HT1080 (cell line): Measurements from ENCODE around the gene C5orf22. TPM values are rescaled to one million over a fixed set of nuclear protein-coding genes. Genes with fewer than 3 reads are reported as not detected.
"Not testable (repeated sequence)": the region's sequence is repeated elsewhere in the genome, so short reads cannot be mapped to it uniquely, and the experiment has no call there.

ENCODE experiments used
- DNase-seq: peaks from one replicate; pipeline ENCODE4 v3.0.0-alpha.2; 2015; ENCODE audit warnings: low read depth
- small RNA-seq: library from RNA; depleted of rRNA; stranded (forward); fragments of <200 nt; gene quantifications from one replicate; pipeline ENCODE3, GENCODE V24; 2014
- total RNA-seq: library from RNA; depleted of rRNA; stranded (reverse); fragments of >200 nt; shearing (Covaris generic); gene quantifications from 2 replicates; pipeline ENCODE4 v1.2.3, GENCODE V29; 2014; rRNA removed

Gene C5orf22
- total RNA-seq, 1 experiment from 2014 or later, result 17.7 TPM

DNA sequence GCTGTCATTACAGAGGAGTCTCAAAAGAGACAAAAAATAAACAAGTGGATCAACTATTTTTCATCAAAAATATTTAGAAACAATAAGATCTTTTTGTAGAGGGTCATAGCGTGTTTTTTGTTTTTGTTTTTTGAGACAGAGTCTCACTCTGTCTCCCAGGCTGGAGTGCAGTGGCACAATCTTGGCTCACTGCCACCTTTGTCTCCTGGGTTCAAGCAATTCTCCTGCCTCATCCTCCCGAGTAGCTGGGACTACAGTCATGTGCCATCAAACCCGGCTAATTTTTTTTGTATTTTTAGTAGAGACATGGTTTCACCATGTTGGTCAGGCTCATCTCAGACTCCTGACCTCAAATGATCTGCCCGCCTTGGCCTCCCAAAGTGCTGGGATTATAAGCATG, 70.2 kb downstream of the C5orf22 start:
- DNase-seq, result not testable (repeated sequence)

DNA sequence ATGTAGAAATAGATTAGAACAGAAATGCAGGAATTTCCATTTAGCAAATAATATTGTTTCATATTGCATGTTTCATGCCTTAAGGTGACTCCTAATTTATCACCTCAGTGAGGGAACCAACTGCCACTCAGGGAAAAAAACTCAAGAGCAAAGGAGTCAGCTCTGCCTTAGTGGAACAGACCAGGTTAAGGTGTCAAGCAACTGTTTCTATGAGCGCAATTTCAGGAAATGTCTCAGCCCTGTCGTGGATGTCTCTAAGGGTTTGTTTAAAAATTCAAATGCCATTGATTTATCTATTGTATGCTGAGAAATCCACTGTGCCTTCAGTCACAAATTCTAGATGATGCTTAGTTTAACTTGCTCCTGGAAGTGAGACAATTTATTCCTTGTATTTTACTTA, 72.1 kb downstream of the C5orf22 start:
- DNase-seq, result no peak

DNA sequence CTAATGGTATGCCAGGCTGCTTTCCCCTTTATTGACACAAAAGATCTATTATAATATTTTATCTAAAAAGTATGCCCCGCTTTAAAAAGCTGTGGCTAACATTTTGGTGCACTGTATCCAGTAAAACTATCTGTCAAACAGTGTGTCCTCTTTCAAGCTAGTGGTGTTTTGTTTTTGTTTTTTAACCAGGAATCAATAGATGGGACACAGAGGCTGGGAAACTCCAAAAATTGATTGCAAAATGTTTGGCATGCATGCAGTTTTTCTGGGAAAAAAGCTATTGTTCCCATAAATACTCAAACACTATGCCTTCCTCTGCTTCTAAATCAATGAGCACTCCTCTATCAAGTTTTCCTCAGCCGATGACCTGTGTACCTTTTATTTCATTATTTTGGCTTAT, 72.5 kb downstream of the C5orf22 start:
- no peak for DNase-seq

Small RNAs within 50 kb of the gene (small RNA-seq; reads per million reads assigned to genes)
- gene RF00019 (not detected), gene RNU6-363P (not detected)

Other genes with a start within 250 kb of the C5orf22 start
- 72.2 and 88.3 TPM in 2 replicates for gene DROSHA, start 208 bp upstream of the C5orf22 start, total RNA-seq
- gene PDZD2, start 106.8 kb downstream of the C5orf22 start, total RNA-seq, result 0.87 and 1.1 TPM in 2 replicates